Measurements from ENCODE around the gene VAMP2.
A peak's percentile ranks its signal among the peaks of the same experiment; 100 is the strongest.

The VAMP2 gene

GRCh38 chr17:8175795-8176196 is 13.0 kb upstream of the VAMP2 start:
- CTCF ChIA-PET = interaction anchor here (0.5 to 1.4 kb wide), 6 partner anchors 14 to 205 kb away, joined by 3 to 4 read pairs (median 3); partner anchors contain the start of gene BORCS6
- POLR2A ChIA-PET = interaction anchor here (0.7 to 2.7 kb wide), 3 partner anchors 19 to 921 kb away, joined by 3 to 13 read pairs (median 4); partner anchors contain the start of gene SLC25A35

More at GRCh38 chr17:8175795-8176196, 13.0 kb upstream of the VAMP2 start:
- H3K4me3 ChIP-seq (ENCODE audit: low read depth, low read length) = peak overlapping the region; percentile 61
- peaks cover 10% of the 10 kb centered on the region for H3K4me1 ChIP-seq (ENCODE audit: control insufficient read depth, insufficient read depth, low read length)
- no peaks in the 10 kb centered on the region for H3K9me3 ChIP-seq (ENCODE audit: control insufficient read depth, insufficient read depth, low read depth, low read length)
- H3K27ac ChIP-seq (ENCODE audit: extremely low read depth, low read depth, low read length) = peak overlapping the region; percentile 57
- peak; percentile 79 for TF ChIP-seq PATZ1 (tag by site-specific recombination; IDR thresholded peaks at IDR 0.05)
- TF ChIP-seq TSHZ1 (tag by site-specific recombination; IDR thresholded peaks at IDR 0.05; ENCODE audit: borderline replicate concordance) = peak; percentile 24; the same call in 1 of the 2 replicates
- peak; percentile 49; the same call in 1 of the 2 replicates for TF ChIP-seq ZBTB20 (tag by site-specific recombination; IDR thresholded peaks at IDR 0.05)
- TF ChIP-seq ZNF600 (tag by site-specific recombination; IDR thresholded peaks at IDR 0.05) = peak; percentile 66; the same call in 1 of the 2 replicates
- TF ChIP-seq ZNF335 (tag by site-specific recombination; conservative IDR thresholded peaks at IDR 0.05) = peak; percentile 88
- no peak for TF ChIP-seq ZBTB6 (tag by site-specific recombination; IDR thresholded peaks at IDR 0.05)
- TF ChIP-seq KLF17 (tag by site-specific recombination; IDR thresholded peaks at IDR 0.05) = peak; percentile 16; the same call in 1 of the 2 replicates
- TF ChIP-seq ZNF624 (tag by site-specific recombination; IDR thresholded peaks at IDR 0.05) = no peak
- TF ChIP-seq TCF7L2 (IDR thresholded peaks at IDR 0.05; ENCODE audit: borderline replicate concordance, low read depth, low read length) = no peak
- no peak for TF ChIP-seq ZFP41 (tag by site-specific recombination; IDR thresholded peaks at IDR 0.05; ENCODE audit: borderline replicate concordance)
- 0 out of 2 replicates have a peak, but pooled peaks have one; percentile 20 for TF ChIP-seq ZNF76 (tag by site-specific recombination; IDR thresholded peaks at IDR 0.05; ENCODE audit: borderline replicate concordance, low read depth)
- TF ChIP-seq SP2 (tag by site-specific recombination; IDR thresholded peaks at IDR 0.05) = peak; percentile 72; the same call in 1 of the 2 replicates
- no peak for TF ChIP-seq SCRT1 (tag by site-specific recombination; IDR thresholded peaks at IDR 0.05; ENCODE audit: borderline replicate concordance)
- TF ChIP-seq ZNF292 (tag by site-specific recombination; IDR thresholded peaks at IDR 0.05; ENCODE audit: borderline replicate concordance, low read depth) = no peak
- TF ChIP-seq ZBTB11 (tag by site-specific recombination; conservative IDR thresholded peaks at IDR 0.05; ENCODE audit: low read depth) = 0 out of 2 replicates have a peak, but pooled peaks have one; percentile 3
- TF ChIP-seq HOXA7 (CRISPR knock-in tag; IDR thresholded peaks at IDR 0.05; ENCODE audit: borderline replicate concordance) = no peak
- no peak for TF ChIP-seq YY1 (tag by site-specific recombination; IDR thresholded peaks at IDR 0.05)
- peak; percentile 81 for TF ChIP-seq GLIS2 (tag by site-specific recombination; IDR thresholded peaks at IDR 0.05)
- TF ChIP-seq PRDM10 (tag by site-specific recombination; IDR thresholded peaks at IDR 0.05) = peak; percentile 98
- H3K36me3 ChIP-seq (ENCODE audit: control insufficient read depth in 2 of 2, insufficient read depth in 1 of 2, low read length in 2 of 2) = no peaks in the 10 kb centered on the region

Measured in HEK293 (cell line).